ENCODE results near the gene HUNK.
A peak's percentile ranks its signal among the peaks of the same experiment; 100 is the strongest.

The HUNK gene

DNA sequence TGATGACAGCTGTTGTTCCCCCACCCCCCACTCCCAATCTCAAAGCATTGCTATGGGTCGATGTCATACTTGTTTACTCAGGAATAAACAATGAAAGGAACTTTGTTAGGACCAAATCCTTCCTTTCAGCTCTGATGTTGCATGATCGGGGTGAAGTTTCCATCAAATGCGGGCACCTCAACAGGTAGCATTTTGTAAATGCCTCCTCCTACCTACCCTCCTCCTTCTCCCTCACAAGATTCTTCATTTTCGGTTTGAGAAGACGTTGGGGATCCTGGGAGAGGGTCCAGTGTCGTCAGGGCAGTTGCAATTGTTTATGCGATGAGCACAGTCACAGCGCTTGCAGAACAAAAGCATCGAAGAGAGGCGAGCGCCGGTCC, 758 bp upstream of the HUNK start:
- Histone ChIP-seq H3K27ac (no peak overlapping the region), H3K36me3 (ENCODE audit: insufficient read depth) (no peaks in the 10 kb centered on the region), H4K20me1 (ENCODE audit: insufficient read depth) (no peaks in the 10 kb centered on the region), H2AFZ (ENCODE audit: low read depth) (peak overlapping the region; percentile 97; the same call in 1 of the 2 replicates), H3K9ac (no peak overlapping the region), H3K4me1 (ENCODE audit: low read depth, poor library complexity, severe bottlenecking) (peaks cover 5% of the 10 kb centered on the region), H3K4me2 (peak overlapping the region; percentile 74), H3K4me3 (IDR thresholded peaks at IDR 0.05; ENCODE audit: insufficient read depth, low read depth, low read length) (no peak overlapping the region), H3K27me3 (ENCODE audit: insufficient read depth, low read depth) (no peaks in the 10 kb centered on the region), H3K79me2 (ENCODE audit: insufficient read depth, low read depth) (no peaks in the 10 kb centered on the region)
- TF ChIP-seq, protein P1, sequence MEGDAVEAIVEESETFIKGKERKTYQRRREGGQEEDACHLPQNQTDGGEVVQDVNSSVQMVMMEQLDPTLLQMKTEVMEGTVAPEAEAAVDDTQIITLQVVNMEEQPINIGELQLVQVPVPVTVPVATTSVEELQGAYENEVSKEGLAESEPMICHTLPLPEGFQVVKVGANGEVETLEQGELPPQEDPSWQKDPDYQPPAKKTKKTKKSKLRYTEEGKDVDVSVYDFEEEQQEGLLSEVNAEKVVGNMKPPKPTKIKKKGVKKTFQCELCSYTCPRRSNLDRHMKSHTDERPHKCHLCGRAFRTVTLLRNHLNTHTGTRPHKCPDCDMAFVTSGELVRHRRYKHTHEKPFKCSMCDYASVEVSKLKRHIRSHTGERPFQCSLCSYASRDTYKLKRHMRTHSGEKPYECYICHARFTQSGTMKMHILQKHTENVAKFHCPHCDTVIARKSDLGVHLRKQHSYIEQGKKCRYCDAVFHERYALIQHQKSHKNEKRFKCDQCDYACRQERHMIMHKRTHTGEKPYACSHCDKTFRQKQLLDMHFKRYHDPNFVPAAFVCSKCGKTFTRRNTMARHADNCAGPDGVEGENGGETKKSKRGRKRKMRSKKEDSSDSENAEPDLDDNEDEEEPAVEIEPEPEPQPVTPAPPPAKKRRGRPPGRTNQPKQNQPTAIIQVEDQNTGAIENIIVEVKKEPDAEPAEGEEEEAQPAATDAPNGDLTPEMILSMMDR (conservative IDR thresholded peaks at IDR 0.05; ENCODE audit: low read depth, low read length), result no peak

DNA sequence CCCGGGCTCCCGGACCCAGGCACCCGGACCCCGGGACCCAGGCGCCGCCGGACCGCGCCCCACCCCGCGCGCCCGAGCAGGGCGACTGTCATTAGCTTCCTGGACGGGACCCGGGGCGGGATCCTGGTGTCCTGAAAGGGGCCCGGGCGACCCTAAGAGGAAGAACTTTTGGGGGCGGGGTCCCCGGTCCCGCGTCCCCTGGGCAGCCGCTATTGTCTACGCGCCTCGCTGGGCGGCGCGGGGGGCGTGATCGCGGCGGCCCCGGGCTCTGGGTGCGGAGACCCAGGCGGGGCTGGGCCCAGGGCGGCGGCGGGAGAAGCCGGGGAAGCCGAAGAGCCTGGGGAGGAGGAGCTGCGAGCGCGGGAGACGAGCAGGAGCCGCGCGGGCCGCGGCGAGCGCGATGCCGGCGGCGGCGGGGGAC, 465 bp downstream of the HUNK start:
- peaks cover 5% of the 10 kb centered on the region for H3K4me1 ChIP-seq (ENCODE audit: low read depth, poor library complexity, severe bottlenecking)
- TF ChIP-seq, protein P1 (conservative IDR thresholded peaks at IDR 0.05; ENCODE audit: low read depth, low read length), result no peak
- H3K36me3 ChIP-seq (ENCODE audit: insufficient read depth), result no peaks in the 10 kb centered on the region
- peak overlapping the region; percentile 97 for H2AFZ ChIP-seq (ENCODE audit: low read depth)
- H4K20me1 ChIP-seq (ENCODE audit: insufficient read depth), result no peaks in the 10 kb centered on the region
- H3K27me3 ChIP-seq (ENCODE audit: insufficient read depth, low read depth), result no peaks in the 10 kb centered on the region
- peak overlapping the region; percentile 74 for H3K4me2 ChIP-seq
- no peak overlapping the region for H3K27ac ChIP-seq
- H3K79me2 ChIP-seq (ENCODE audit: insufficient read depth, low read depth), result no peaks in the 10 kb centered on the region
- peak overlapping the region; percentile 57; the same call in 1 of the 2 replicates for H3K9ac ChIP-seq
- no peak overlapping the region for H3K4me3 ChIP-seq (IDR thresholded peaks at IDR 0.05; ENCODE audit: insufficient read depth, low read depth, low read length)

DNA sequence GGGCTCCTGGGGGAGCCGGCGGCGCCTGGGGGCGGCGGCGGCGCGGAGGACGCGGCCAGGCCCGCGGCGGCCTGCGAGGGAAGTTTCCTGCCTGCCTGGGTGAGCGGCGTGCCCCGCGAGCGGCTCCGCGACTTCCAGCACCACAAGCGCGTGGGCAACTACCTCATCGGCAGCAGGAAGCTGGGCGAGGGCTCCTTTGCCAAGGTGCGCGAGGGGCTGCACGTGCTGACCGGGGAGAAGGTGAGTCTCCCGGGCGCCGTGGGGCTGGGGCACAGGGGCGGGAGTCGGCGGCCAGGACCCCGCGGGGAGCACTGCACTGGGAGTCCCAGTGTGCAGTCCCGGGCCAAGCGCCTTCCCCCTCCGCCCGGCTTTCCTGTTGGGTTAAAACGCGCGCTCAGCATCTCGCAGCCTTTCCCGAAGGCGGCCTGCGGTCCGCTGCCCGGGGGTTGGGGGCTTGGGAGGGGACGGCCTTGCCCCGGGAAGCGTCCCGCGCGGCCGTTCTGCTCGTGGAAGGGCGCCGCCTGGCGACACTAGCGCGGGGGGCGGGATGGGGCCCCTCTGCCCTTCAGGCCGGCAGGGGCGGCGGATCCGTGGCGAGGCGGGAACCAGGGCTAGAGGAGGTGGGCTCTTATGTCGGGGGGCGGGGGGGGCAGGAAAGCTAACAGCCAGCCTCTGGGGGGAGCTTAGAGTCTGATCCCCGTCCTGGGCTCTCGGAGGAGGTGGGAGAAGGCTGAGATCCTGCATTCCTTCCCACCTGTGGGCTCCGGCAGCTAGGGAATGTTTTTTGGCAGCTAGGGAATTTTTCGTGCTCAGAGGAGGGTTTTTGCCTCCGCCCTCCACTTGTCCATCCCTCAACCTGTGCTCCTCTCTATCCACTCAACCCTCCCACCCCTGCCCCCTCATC, 1.1 kb downstream of the HUNK start:
- H3K4me2 ChIP-seq, result peak overlapping the region; percentile 49
- H3K4me1 ChIP-seq (ENCODE audit: low read depth, poor library complexity, severe bottlenecking), result peaks cover 5% of the 10 kb centered on the region
- TF ChIP-seq, protein P1 (conservative IDR thresholded peaks at IDR 0.05; ENCODE audit: low read depth, low read length), result peak; percentile 72
- H3K4me3 ChIP-seq (IDR thresholded peaks at IDR 0.05; ENCODE audit: insufficient read depth, low read depth, low read length), result no peak overlapping the region
- no peaks in the 10 kb centered on the region for H3K79me2 ChIP-seq (ENCODE audit: insufficient read depth, low read depth)
- H2AFZ ChIP-seq (ENCODE audit: low read depth), result peak overlapping the region; percentile 97
- no peaks in the 10 kb centered on the region for H3K27me3 ChIP-seq (ENCODE audit: insufficient read depth, low read depth)
- peak overlapping the region; percentile 67; the same call in 1 of the 2 replicates for H3K9ac ChIP-seq
- H3K36me3 ChIP-seq (ENCODE audit: insufficient read depth), result no peaks in the 10 kb centered on the region
- H4K20me1 ChIP-seq (ENCODE audit: insufficient read depth), result no peaks in the 10 kb centered on the region
- H3K27ac ChIP-seq, result no peak overlapping the region

DNA sequence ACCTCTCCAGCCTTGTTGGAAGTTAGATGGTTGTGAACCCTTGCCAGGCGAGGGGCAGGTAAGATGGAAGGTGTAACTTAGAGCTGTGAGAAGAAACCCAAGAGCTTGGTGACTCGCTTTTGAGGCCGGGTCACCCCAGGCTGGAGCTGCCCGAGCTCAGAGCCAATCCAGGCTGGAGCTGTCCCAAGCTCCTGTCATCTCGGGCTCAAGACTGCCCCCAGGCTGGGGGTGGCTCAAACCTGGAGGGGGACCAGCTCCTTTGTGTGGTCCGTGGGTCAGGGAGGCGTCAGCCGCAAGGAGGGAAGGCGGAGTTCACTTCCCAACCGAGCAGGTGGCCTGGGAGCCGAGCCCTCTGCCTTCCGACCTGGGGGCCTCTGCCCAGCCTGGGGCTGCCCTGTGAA, 2.0 kb downstream of the HUNK start:
- Histone ChIP-seq H3K4me2 (no peak overlapping the region), H3K27me3 (ENCODE audit: insufficient read depth, low read depth) (no peaks in the 10 kb centered on the region), H3K36me3 (ENCODE audit: insufficient read depth) (no peaks in the 10 kb centered on the region), H3K79me2 (ENCODE audit: insufficient read depth, low read depth) (no peaks in the 10 kb centered on the region), H3K4me3 (IDR thresholded peaks at IDR 0.05; ENCODE audit: insufficient read depth, low read depth, low read length) (no peak overlapping the region), H2AFZ (ENCODE audit: low read depth) (no peak overlapping the region), H3K27ac (no peak overlapping the region), H3K4me1 (ENCODE audit: low read depth, poor library complexity, severe bottlenecking) (peaks cover 5% of the 10 kb centered on the region), H4K20me1 (ENCODE audit: insufficient read depth) (no peaks in the 10 kb centered on the region), H3K9ac (no peak overlapping the region)
- TF ChIP-seq, protein P1 (conservative IDR thresholded peaks at IDR 0.05; ENCODE audit: low read depth, low read length), result no peak
